Trophoblast cell (in vitro differentiated cells and primary cell): ENCODE measurements around the gene GUCY1B1.

Source experiments
- DNase-seq, 2 donors: peaks; one replicate each; pipeline ENCODE4 v3.0.0-alpha.2; 2016
- H2AFZ ChIP-seq: 2 replicates; pipeline ENCODE4 v1.6.1; 2013; ENCODE audit warnings: low read length, moderate library complexity, mild to moderate bottlenecking; ENCODE audit not compliant: insufficient read depth, poor library complexity
- H2AK5ac ChIP-seq: 2 replicates; pipeline ENCODE4 v1.6.1; 2013; ENCODE audit warnings: mild to moderate bottlenecking, low read length
- H2BK120ac ChIP-seq: 2 replicates; pipeline ENCODE4 v1.6.1; 2013; ENCODE audit warnings: low read length, mild to moderate bottlenecking, moderate library complexity; ENCODE audit not compliant: insufficient read depth, poor library complexity
- H2BK12ac ChIP-seq: 2 replicates; pipeline ENCODE4 v1.6.1; 2013; ENCODE audit warnings: mild to moderate bottlenecking, low read length, moderate library complexity
- H2BK5ac ChIP-seq: 2 replicates; pipeline ENCODE4 v1.6.1; 2013; ENCODE audit warnings: low read length, low read depth, moderate library complexity, mild to moderate bottlenecking; ENCODE audit not compliant: poor library complexity
- H3K14ac ChIP-seq: 2 replicates; pipeline ENCODE4 v1.6.1; 2013; ENCODE audit warnings: mild to moderate bottlenecking, low read length
- H3K18ac ChIP-seq: 2 replicates; pipeline ENCODE4 v1.6.1; 2013; ENCODE audit warnings: mild to moderate bottlenecking, low read length
- H3K23ac ChIP-seq: 2 replicates; pipeline ENCODE4 v1.6.1; 2013; ENCODE audit warnings: low read length
- H3K27ac ChIP-seq: 2 replicates; pipeline ENCODE4 v1.5.1; 2013; ENCODE audit warnings: low read depth, mild to moderate bottlenecking, inconsistent platforms, low read length, moderate library complexity
- H3K27me3 ChIP-seq: 2 replicates; pipeline ENCODE4 v1.6.1; 2013; ENCODE audit warnings: inconsistent platforms, mild to moderate bottlenecking, low read length, moderate library complexity; ENCODE audit not compliant: insufficient read depth
- H3K36me3 ChIP-seq, 2 experiments: 1 replicate in 1 of 2; 2 replicates in 1 of 2; pipeline ENCODE4 v1.6.1; 2013; ENCODE audit warnings: low read length in 2 of 2, mild to moderate bottlenecking in 2 of 2, moderate library complexity in 1 of 2; ENCODE audit not compliant: insufficient read depth in 2 of 2, control insufficient read depth in 1 of 2
- H3K4ac ChIP-seq: 2 replicates; pipeline ENCODE4 v1.6.1; 2013; ENCODE audit warnings: low read depth, mild to moderate bottlenecking, low read length, moderate library complexity
- H3K4me1 ChIP-seq, 2 experiments: 1 replicate in 1 of 2; 2 replicates in 1 of 2; pipeline ENCODE4 v1.6.1; 2013; ENCODE audit warnings: low read length in 2 of 2, mild to moderate bottlenecking in 2 of 2, moderate library complexity in 1 of 2; ENCODE audit not compliant: insufficient read depth in 2 of 2, control insufficient read depth in 1 of 2
- H3K4me2 ChIP-seq: 2 replicates; pipeline ENCODE4 v1.6.1; 2013; ENCODE audit warnings: inconsistent platforms, mild to moderate bottlenecking, low read length, moderate library complexity
- H3K4me3 ChIP-seq: 2 replicates; pipeline ENCODE4 v1.5.1; 2013; ENCODE audit warnings: mild to moderate bottlenecking, low read depth, low read length, inconsistent platforms
- H3K79me1 ChIP-seq: one replicate; pipeline ENCODE4 v1.6.1; 2013; ENCODE audit warnings: low read length
- H3K79me2 ChIP-seq: 2 replicates; pipeline ENCODE4 v1.6.1; 2013; ENCODE audit warnings: low read length, mild to moderate bottlenecking; ENCODE audit not compliant: control insufficient read depth, insufficient read depth, poor library complexity
- H3K9ac ChIP-seq: 2 replicates; pipeline ENCODE4 v1.6.1; 2013; ENCODE audit warnings: mild to moderate bottlenecking, low read length
- H3K9me3 ChIP-seq: 2 replicates; pipeline ENCODE4 v1.6.1; 2013; ENCODE audit warnings: low read depth, mild to moderate bottlenecking, control low read depth, inconsistent platforms, low read length; ENCODE audit not compliant: insufficient read depth
- H4K12ac ChIP-seq: 2 replicates; pipeline ENCODE4 v1.6.1; 2013; ENCODE audit warnings: low read depth, mild to moderate bottlenecking, low read length, moderate library complexity
- H4K8ac ChIP-seq: 2 replicates; pipeline ENCODE4 v1.6.1; 2013; ENCODE audit warnings: low read depth, mild to moderate bottlenecking, low read length, moderate library complexity
- H4K91ac ChIP-seq: one replicate; pipeline ENCODE4 v1.6.1; 2013; ENCODE audit warnings: low read depth, mild to moderate bottlenecking, low read length, moderate library complexity
- whole genome bisulfite sequencing: extraction: QIAGEN DNeasy Blood & Tissue Kit; methylation state at CpG from one replicate; pipeline ENCODE4 v1.1.7; 2013; ENCODE audit warnings: missing lambda C conversion rate; ENCODE audit not compliant: insufficient read length, insufficient coverage; ENCODE audit errors: extremely low coverage; 5-methylcytosine and 5-hydroxymethylcytosine counted together

Gene GUCY1B1

GRCh38 chr4:155822572-155822971 lies 63.8 kb downstream of the GUCY1B1 start:
- H3K4ac ChIP-seq = no peak overlapping the region
- no peaks in the 10 kb centered on the region for H3K9me3 ChIP-seq
- H4K91ac ChIP-seq = no peak overlapping the region
- no peak overlapping the region for H3K27ac ChIP-seq
- DNase-seq = peak in 1 of 2 donors; percentile 69
- H3K14ac ChIP-seq = no peak overlapping the region
- no peak overlapping the region for H3K9ac ChIP-seq
- no peak overlapping the region for H3K4me2 ChIP-seq
- peaks cover 0 to 2% of the 10 kb centered on the region in 2 experiments for H3K4me1 ChIP-seq
- H3K23ac ChIP-seq = no peak overlapping the region
- H3K79me1 ChIP-seq = no peaks in the 10 kb centered on the region
- H3K18ac ChIP-seq = no peak overlapping the region
- H2AFZ ChIP-seq = no peak overlapping the region
- H2BK5ac ChIP-seq = no peak overlapping the region
- H3K36me3 ChIP-seq = no peaks in the 10 kb centered on the region
- no CpG with 5 or more reads among the region's 3 CpGs for WGBS
- H3K27me3 ChIP-seq = no peaks in the 10 kb centered on the region
- H2AK5ac ChIP-seq = no peak overlapping the region
- H2BK12ac ChIP-seq = no peak overlapping the region
- H4K12ac ChIP-seq = no peak overlapping the region
- no peaks in the 10 kb centered on the region for H3K79me2 ChIP-seq
- H3K4me3 ChIP-seq = no peak overlapping the region
- no peak overlapping the region for H2BK120ac ChIP-seq
- H4K8ac ChIP-seq = no peak overlapping the region

GRCh38 chr4:155828628-155829027 lies 69.8 kb downstream of the GUCY1B1 start:
- Histone ChIP-seq H3K79me1 (no peaks in the 10 kb centered on the region), H3K9ac (no peak overlapping the region), H2AFZ (no peak overlapping the region), H3K18ac (no peak overlapping the region), H3K4me2 (no peak overlapping the region), H3K4me1 (peaks cover 2 to 3% of the 10 kb centered on the region in 2 experiments), H3K9me3 (no peaks in the 10 kb centered on the region), H3K14ac (no peak overlapping the region), H3K79me2 (no peaks in the 10 kb centered on the region), H4K91ac (no peak overlapping the region), H2BK5ac (no peak overlapping the region), H3K27ac (no peak overlapping the region), H4K8ac (no peak overlapping the region), H3K36me3 (no peaks in the 10 kb centered on the region), H3K4me3 (no peak overlapping the region), H2BK12ac (no peak overlapping the region), H2AK5ac (no peak overlapping the region), H3K27me3 (no peaks in the 10 kb centered on the region), H4K12ac (no peak overlapping the region), H3K23ac (no peak overlapping the region), H3K4ac (no peak overlapping the region), H2BK120ac (no peak overlapping the region)
- WGBS = no CpG with 5 or more reads among the region's 3 CpGs
- DNase-seq = no peak

GRCh38 chr4:155832664-155833063 lies 73.8 kb downstream of the GUCY1B1 start:
- H2AK5ac ChIP-seq = no peak overlapping the region
- H2BK120ac ChIP-seq = no peak overlapping the region
- no peak overlapping the region for H3K27ac ChIP-seq
- H3K23ac ChIP-seq = no peak overlapping the region
- no peak overlapping the region for H3K4me3 ChIP-seq
- H3K4me1 ChIP-seq = peaks cover 0 to 3% of the 10 kb centered on the region in 2 experiments
- H2AFZ ChIP-seq = no peak overlapping the region
- H3K79me2 ChIP-seq = no peaks in the 10 kb centered on the region
- H3K18ac ChIP-seq = no peak overlapping the region
- H3K4me2 ChIP-seq = no peak overlapping the region
- no peak overlapping the region for H3K9ac ChIP-seq
- no peak overlapping the region for H3K4ac ChIP-seq
- no peaks in the 10 kb centered on the region for H3K79me1 ChIP-seq
- H3K9me3 ChIP-seq = no peaks in the 10 kb centered on the region
- no peak overlapping the region for H4K91ac ChIP-seq
- H3K36me3 ChIP-seq = no peaks in the 10 kb centered on the region
- H2BK12ac ChIP-seq = no peak overlapping the region
- H2BK5ac ChIP-seq = no peak overlapping the region
- H3K14ac ChIP-seq = no peak overlapping the region
- no peak for DNase-seq
- no peak overlapping the region for H4K12ac ChIP-seq
- H3K27me3 ChIP-seq = no peaks in the 10 kb centered on the region
- H4K8ac ChIP-seq = no peak overlapping the region

- H3K27ac ChIP-seq = no peak overlapping the region
- H3K4ac ChIP-seq = no peak overlapping the region
- no peaks in the 10 kb centered on the region for H3K9me3 ChIP-seq
- no peak overlapping the region for H4K8ac ChIP-seq
- H3K4me2 ChIP-seq = no peak overlapping the region
- no peak overlapping the region for H2AFZ ChIP-seq
- no peak overlapping the region for H2AK5ac ChIP-seq
- WGBS = no CpG with 5 or more reads among the region's 1 CpG
- no peak overlapping the region for H2BK5ac ChIP-seq
- no peak overlapping the region for H3K14ac ChIP-seq
- H3K18ac ChIP-seq = no peak overlapping the region
- H3K27me3 ChIP-seq = no peaks in the 10 kb centered on the region
- no peak overlapping the region for H3K9ac ChIP-seq
- no peak overlapping the region for H4K91ac ChIP-seq
- no peak overlapping the region for H4K12ac ChIP-seq
- no peaks in the 10 kb centered on the region for H3K79me1 ChIP-seq
- H3K4me1 ChIP-seq = peaks cover 6 to 8% of the 10 kb centered on the region in 2 experiments
- H2BK12ac ChIP-seq = no peak overlapping the region
- H3K79me2 ChIP-seq = no peaks in the 10 kb centered on the region
- no peak overlapping the region for H2BK120ac ChIP-seq
- H3K4me3 ChIP-seq = no peak overlapping the region
- DNase-seq = no peak
- H3K23ac ChIP-seq = no peak overlapping the region
- H3K36me3 ChIP-seq = no peaks in the 10 kb centered on the region
Observed at GRCh38 chr4:155837203-155837796, 78.5 kb downstream of the GUCY1B1 start.
